ENCODE results near the gene CTNNA1.

The CTNNA1 gene

GRCh38 chr5:138952962-138953361 lies 199.7 kb downstream of the CTNNA1 start:
- no peak for DNase-seq

- DNase-seq, result no peak
Observed at GRCh38 chr5:138953387-138954256, 200.4 kb downstream of the CTNNA1 start.

GRCh38 chr5:138954257-138955012 lies 201.2 kb downstream of the CTNNA1 start:
- no peak for DNase-seq

- no peak for DNase-seq
Observed at GRCh38 chr5:138955013-138955660, 201.9 kb downstream of the CTNNA1 start.

GRCh38 chr5:138955671-138956295 lies 202.6 kb downstream of the CTNNA1 start:
- DNase-seq, result no peak

- no peak for DNase-seq
Observed at GRCh38 chr5:138956801-138957200, 203.6 kb downstream of the CTNNA1 start.

GRCh38 chr5:138960145-138960692 lies 207.0 kb downstream of the CTNNA1 start:
- DNase-seq, result no peak

- DNase-seq, result no peak
Observed at GRCh38 chr5:138961221-138961620, 208.0 kb downstream of the CTNNA1 start.

- DNase-seq, result no peak
Observed at GRCh38 chr5:138961729-138962128, 208.5 kb downstream of the CTNNA1 start.

GRCh38 chr5:138962614-138963370 lies 209.6 kb downstream of the CTNNA1 start:
- DNase-seq, result no peak

- DNase-seq, result no peak
Observed at GRCh38 chr5:138963763-138964371, 210.6 kb downstream of the CTNNA1 start.

GRCh38 chr5:138964647-138965201 lies 211.5 kb downstream of the CTNNA1 start:
- DNase-seq, result no peak

GRCh38 chr5:138965626-138966025 lies 212.4 kb downstream of the CTNNA1 start:
- DNase-seq, result no peak

- DNase-seq, result no peak
Observed at GRCh38 chr5:138966236-138966985, 213.2 kb downstream of the CTNNA1 start.

GRCh38 chr5:138967791-138968448 lies 214.7 kb downstream of the CTNNA1 start:
- no peak for DNase-seq

- no peak for DNase-seq
Observed at GRCh38 chr5:138968601-138969000, 215.4 kb downstream of the CTNNA1 start.

GRCh38 chr5:138969323-138970002 lies 216.2 kb downstream of the CTNNA1 start:
- no peak for DNase-seq

- DNase-seq, result no peak
Observed at GRCh38 chr5:138972230-138972629, 219.0 kb downstream of the CTNNA1 start.

GRCh38 chr5:138972836-138973235 lies 219.6 kb downstream of the CTNNA1 start:
- DNase-seq, result no peak

Measured in NK-92 treated with Interleukin-12 subunit alpha and Interleukin-12 subunit beta, amount 100 ng/mL, for 24 hours (cell line).